Stimulated activated CD8-positive, alpha-beta memory T cell treated with anti-CD3 and anti-CD28 coated beads, Interleukin-12 subunit alpha, Interleukin-12 subunit beta, amount 100 ng/mL, for 4 hours (primary cell): ENCODE results near the gene ZNF775.

Source experiments
- DNase-seq: peaks from one replicate; pipeline ENCODE4 v3.0.0-alpha.2; 2020; ENCODE audit warnings: low read depth

ZNF775 gene

DNA sequence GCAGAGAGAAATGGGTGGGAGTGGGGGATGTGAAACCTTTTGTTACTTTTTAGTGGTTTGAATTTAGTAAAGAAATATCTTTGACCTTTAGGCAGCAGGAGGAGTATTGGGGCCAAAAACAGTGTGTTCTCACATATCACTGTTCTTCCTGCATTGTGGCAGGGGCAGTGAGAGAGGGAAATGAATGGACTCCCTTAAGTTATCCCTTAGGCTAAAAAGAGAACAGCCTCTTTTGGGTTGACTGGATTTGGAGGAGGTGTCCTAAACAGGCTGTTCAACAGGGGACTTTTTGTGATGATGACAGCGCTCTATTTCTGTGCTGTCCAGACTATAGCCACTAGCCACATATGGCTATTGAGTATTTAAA, 22.3 kb downstream of the ZNF775 start:
- no peak for DNase-seq

DNA sequence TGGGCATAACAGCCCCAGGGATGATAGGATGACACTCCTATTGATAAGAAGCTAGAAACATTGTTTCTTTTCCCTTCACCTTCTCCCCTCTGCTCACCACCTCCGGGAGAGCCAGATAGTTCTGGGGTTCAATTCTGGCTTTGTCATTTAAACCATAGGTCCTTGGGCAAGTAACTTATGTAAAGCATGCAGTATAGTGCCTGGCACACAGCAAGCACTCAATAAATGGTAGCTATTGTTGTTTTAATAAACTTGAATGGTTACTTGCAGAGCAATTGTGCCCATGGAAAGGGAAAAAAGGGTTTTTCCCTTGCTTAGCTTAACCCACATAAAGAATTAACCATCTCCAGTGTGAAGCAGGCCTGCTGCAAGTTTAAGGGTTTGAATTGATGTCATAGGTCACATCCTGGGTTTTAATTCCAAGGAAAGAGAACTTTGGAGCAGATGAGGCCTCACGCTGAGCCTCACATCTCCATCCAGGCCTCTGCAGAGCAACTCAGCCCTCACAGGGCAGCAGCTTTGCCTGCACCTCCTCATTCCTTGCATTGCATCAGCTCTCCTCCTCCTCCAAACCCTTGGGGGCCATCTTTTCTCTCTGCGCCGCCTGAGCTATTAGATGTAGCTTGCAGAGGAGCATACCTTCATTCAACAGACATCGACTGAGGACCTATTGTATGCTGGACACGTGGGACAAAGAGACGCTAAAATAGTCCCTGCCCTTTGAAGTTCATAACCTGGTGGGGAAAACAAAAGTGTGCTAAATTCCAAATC, 22.9 kb downstream of the ZNF775 start:
- no peak for DNase-seq

DNA sequence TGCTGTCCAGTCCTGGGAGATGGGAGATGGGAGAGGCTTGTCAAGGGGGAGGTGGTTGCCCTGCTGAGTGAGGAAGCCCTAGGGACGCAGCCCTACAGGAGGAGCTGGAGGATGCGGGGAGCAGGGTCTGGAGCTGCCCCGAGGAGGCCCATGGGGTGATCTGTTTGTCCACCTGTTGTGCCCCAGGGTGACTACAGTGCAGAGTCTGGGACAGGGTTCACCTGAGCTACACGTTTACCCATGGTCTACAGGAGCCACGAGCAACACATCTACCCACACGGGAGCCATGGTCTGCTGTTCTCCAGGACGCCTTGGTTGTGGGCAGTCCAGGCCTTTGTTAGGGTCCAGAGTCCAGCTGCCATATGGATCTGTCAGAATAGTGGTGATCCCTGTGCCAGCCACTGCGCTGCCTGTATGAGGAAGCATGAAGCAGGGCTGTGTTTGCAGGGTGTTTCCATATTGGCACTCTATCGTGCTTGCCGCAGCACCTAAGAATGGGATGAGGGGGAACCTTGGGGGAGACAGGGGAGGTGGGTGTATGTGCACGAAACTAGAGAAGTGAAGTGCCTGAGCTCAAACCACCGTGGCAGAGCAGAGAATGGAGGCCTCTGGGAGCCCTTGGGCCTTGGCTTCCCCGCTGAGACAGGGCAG, 23.7 kb downstream of the ZNF775 start:
- DNase-seq: no peak

DNA sequence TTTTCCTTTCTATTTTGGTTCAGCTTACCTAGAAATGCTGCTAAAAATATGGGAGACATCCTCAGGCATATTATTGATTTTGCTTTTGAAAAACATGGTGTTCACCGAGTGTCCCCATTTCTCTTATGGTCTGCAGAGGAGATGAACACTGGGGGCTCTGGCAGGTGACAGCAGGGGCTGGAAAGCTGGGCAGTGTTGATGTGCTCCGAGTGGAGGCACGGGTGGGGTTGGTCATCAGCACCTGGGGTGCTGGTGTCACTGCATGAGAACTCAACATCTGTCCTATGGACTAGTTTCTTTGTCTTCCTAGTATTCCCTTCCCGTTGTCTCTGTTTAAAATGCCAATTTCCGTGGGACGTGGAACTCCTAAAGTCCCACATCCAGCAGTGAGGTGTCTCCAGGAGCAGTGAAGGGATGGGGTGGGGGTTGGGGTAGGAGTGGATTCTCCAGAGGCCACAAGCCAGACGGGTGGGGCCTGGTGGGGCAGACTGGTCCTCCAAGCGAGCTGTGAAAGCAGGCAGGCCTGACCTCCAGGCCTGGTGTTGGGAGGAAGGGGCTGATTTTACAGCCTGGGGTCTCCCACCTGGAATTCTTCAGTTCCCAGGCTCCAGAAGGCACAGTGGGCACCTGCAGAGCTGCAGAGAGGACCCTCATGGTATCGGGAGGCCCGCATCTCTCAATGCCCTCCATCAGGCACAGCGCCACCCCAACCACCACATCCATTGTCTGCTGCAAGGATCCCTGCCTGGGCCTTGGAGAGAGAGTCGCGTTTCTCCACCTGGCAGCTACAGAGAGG, 24.4 kb downstream of the ZNF775 start:
- DNase-seq: no peak

DNA sequence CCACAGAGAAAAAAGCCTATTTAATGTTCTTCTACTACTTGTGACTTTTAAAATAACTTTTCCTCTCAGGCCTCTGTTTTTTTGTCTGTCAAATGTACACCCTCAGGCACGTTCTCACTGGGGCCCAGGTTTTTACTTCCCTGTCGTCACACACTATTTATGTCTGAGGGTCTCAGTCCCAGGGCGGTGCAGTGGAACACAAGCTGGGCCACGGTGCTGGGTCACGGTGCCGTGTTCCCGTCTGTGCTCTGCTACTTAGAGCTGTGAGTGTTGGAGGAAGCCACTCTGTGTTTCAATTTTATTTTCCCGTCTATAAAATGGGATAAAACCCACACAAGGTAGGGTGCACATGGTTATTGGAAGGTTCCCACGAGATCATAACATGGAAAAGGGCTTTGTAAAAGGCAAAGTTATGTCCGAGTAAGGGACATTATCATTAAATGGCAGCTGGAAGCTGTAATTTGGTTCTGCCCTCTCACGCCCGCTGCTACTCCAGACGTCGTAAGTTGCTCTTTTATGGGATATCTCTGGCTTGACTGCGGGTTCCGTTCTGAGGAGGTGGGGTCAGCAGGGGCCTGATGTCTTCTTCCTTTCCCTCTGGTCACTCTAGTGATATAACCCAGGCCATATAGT, 25.2 kb downstream of the ZNF775 start:
- DNase-seq: no peak

GRCh38 chr7:150404805-150405583, 25.9 kb downstream of the ZNF775 start:
- DNase-seq: peak; percentile 59

DNA sequence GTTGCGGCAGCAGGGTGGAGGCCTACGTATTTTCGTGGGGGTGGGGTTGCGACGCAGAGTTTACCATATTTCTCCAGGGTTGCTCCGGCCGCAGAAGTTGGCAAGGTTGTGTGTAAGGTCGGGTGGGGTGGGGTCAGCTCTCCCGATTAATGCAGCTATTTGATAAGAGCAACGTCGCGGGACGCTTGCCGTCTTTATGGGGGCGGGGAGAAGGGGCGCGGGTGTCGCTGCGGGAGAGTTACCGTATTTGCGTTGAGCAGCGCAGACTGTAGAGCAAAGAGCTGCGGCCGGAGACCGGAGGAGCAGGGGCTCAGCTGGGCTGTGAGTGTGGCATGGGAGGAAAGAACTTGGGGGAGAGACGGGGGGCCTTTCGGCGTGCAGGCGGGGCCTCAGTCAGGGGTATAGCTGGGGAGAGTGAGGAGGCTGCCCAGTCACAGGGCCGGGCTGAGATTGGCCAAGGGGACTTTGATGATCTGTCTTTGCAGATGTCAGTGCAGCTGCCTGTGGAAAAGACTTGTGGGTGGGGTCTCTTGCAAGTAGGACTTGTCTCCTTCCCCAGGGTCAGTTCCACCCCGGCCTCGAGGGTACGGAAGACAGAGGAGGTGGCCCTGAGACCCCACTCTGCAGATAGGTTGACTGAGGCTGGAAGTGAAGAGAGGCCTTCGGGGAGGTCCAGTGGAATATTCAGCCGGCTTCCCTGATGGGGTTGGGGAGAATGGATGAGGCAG, 26.6 kb downstream of the ZNF775 start:
- DNase-seq: no peak

DNA sequence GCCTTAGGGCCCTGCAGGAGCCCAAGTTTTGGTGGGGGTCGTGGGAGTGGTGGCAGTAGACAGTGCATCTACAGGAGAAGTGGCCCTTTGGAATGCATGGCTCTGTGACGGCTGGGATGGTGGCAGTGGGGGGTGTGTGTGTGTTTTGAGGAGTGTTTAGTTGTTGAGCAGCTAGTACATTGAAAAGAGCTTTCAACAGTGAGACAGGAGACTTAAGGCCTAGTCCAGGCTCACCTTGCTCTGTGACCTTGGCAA, 27.1 kb downstream of the ZNF775 start:
- DNase-seq: no peak

GRCh38 chr7:150406567-150407421, 27.7 kb downstream of the ZNF775 start:
- no peak for DNase-seq

- no peak for DNase-seq
These were observed 28.7 kb downstream of the ZNF775 start for GRCh38 chr7:150407588-150408392.

DNA sequence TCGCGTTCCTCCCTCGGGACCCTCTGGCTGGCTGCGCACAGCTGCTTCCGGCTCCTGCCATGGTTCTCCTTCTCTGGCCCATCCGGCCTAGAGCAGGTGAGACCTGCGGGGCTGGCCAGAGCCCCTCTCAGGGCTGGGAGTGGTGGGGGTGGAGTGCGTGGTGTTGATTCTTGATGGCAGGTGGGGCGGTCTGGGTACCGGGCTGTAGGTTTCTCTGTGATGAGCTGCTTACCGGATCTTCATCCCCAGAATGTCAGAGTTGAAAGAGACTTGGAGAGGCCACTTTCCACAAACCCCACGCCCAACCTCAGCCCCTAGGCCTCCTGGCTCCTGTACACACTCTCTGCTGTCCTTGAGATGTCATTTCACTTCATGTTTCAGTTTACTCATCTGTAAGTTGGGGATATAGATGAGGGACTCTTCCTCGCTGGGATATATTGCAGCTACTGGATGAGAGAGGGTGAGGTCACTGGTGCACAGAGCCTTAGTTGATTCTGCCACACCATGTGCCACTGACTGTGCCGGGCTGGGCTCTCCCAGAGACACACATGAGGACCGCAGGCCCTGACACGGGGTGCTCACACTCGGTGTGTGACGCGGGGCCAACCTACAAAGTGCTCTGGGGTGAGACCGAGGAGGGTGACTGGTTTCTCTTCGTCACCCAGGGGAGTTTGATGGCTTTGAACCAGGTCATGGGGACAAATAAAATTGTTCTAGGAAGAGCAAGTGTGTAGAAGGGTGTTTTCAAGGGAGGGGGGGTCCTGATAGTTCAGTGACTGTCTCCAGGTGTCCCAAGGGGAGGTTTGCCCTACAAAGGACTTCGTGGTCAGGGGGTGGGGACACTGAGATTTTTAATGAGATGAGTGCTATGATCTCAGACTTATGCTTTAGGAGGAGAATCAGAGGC, 29.5 kb downstream of the ZNF775 start:
- no peak for DNase-seq

GRCh38 chr7:150409300-150410030, 30.3 kb downstream of the ZNF775 start:
- no peak for DNase-seq

DNA sequence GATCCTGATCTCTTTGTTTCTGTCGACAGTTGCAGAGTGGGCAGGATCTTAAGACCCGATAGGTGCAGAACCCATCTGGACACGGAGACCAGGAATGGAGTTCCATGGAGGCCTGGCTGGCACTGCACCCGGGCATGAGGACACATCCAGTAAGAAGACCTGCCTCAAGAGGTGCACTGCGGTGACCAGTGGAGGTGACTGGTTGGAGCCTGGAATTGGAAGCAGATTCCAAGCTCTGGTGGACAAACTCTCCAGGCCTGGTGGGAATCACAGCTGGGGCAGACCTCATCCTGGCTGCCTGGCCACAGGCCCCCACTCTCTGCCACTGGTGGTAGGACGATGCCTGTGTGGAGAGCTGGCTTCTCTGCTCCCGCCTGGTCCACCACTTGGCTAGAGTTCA, 31.0 kb downstream of the ZNF775 start:
- DNase-seq: no peak

DNA sequence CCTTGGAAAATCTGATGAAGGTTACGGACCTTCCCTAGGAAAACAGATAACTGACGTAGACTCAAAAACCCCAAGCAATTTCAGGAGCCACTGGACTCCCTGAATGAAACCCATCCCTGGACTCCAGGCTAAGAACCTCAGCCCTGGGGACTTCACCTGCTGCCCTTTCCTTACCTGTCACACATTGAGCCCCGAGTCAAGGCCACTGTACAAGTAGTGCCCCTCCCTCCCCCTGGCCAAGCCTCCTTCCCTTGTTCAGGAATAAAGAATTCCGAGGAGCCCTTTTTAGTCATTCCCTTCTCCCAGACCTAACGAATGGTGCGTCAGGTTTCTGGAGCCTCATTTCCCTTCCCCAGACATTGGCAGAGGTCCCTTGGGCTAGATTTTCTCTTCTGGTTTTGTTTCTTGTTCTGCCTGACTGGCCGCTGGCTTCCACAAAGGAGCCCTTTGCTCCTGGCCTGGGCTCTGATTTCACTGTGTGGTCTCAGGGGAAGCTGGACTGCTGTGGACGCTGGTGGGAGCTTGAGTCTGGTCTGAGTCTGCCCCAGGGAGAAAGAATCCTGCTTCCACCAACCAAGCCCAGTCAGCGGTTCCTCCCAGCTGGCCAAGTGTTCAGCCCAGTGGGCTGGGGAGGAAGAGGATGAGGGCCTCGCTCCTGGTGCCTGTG, 31.7 kb downstream of the ZNF775 start:
- DNase-seq: no peak

- DNase-seq: no peak
These were observed 32.5 kb downstream of the ZNF775 start for GRCh38 chr7:150411606-150412005.

DNA sequence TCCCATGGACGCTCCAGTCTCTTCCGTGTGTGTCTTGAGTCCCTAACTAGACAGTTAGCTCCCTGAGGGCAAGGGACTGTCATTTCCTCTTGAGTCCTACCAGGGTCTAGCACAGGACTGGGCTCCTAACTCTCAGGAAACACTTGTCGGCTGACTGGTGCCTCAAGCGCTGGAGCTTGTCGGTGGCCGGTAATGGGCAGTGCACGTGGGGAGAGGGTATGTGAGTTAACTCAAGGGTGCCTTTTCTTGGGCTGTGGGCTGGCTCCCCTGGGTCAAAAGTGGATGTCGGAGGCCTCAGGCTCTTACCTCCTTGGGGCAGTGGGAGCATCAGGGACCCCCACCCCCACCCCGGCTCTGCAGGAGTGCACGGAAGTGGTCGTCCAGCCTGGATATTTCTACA, 32.9 kb downstream of the ZNF775 start:
- no peak for DNase-seq
